NT2/D1 (cell line): ENCODE measurements around the gene UBL3.

ENCODE experiments used
- SUZ12 ChIP-seq: IDR thresholded peaks from 2 replicates; pipeline ENCODE4 v1.6.1; 2011; ENCODE audit not compliant: insufficient read length, insufficient read depth; ENCODE audit errors: extremely low read depth
- YY1 ChIP-seq: IDR thresholded peaks from 2 replicates; pipeline ENCODE4 v1.6.1; 2011; ENCODE audit not compliant: insufficient read length, insufficient read depth
- ZNF274 ChIP-seq: IDR thresholded peaks from 2 replicates; pipeline ENCODE4 v1.6.1; 2011; ENCODE audit warnings: mild to moderate bottlenecking, low read depth, low read length

- no peak for TF ChIP-seq ZNF274
- no peak for TF ChIP-seq YY1
- no peak for TF ChIP-seq SUZ12
Observed at GRCh38 chr13:29761815-29762214, 88.6 kb downstream of the UBL3 start.
